GM21367 (cell line): Measurements from ENCODE around the gene PRR19.
"Not testable (repeated sequence)": the region's sequence is repeated elsewhere in the genome, so short reads cannot be mapped to it uniquely, and the experiment has no call there.

ENCODE experiments used
- ATAC-seq: cut with Tn5 transposase; IDR thresholded peaks from one replicate; pipeline ENCODE4 v1.9.1; 2021; ENCODE audit not compliant: unreplicated experiment

The PRR19 gene, protein sequence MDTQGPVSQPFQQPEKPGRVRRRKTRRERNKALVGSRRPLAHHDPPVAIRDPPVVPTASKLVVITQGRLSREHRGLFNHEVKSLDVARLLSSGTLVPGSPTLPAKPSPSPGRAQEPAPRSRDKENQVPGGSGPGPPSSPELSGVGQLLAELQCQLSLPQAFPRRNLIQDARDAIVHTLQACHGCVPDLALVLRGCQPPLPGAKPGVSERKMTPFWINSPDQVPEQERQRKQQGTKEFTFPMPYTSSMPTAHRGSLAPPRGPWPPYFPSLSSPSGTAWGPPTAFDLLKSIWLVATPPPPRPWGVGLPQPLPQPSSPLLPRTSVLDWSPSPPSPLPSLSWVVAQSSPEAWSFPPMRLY

GRCh38 chr19:42301646-42302203, at the start of gene PRR19:
Gene PRR19, plus strand, starts transcription at chr19:42302132. Its CDS starts 7,453 bp downstream, at chr19:42309585.
- ATAC-seq, result no peak

DNA sequence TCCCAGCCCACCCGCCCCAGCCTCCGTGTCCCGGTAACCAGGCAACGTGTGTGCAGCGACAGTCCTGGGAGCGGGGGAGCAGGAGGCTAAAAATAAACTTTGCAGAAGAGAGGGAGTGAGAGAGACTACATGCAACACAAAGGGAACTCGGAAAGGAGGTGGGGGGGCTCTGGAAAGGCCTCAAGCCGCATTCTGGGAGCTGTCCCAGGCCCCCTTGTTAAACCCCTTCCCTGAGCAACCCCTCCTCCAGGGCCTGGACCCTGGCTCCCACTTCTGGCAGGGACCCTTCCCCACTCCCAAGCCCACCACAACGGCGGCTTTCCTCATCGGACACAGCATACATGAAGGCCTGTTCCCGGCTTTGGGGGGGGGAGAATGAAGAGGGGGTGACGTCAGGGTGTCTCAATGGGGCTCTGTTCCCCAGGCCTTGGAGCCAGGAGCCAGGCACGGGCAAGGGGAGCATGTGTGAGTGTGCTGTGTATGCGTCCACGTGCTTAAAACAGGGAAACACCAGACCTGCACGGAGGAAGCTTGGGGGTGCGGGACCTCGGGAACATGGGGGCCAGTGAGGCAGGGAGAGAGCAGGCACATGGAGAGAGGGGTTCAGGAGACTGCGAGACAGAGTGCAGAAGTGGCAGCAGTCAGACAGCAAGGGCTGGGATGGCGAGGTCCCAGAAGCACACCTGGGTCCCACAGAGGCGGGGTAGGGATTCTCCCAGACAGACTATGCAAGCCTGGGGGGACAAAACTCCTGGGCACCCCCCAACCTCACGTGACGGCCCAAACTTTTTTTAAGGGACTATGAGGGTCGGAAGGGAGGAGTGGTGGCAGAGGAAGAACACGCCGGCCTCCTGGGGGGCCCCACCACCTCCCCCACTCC, 49.3 kb upstream of the PRR19 start:
- ATAC-seq, result no peak

DNA sequence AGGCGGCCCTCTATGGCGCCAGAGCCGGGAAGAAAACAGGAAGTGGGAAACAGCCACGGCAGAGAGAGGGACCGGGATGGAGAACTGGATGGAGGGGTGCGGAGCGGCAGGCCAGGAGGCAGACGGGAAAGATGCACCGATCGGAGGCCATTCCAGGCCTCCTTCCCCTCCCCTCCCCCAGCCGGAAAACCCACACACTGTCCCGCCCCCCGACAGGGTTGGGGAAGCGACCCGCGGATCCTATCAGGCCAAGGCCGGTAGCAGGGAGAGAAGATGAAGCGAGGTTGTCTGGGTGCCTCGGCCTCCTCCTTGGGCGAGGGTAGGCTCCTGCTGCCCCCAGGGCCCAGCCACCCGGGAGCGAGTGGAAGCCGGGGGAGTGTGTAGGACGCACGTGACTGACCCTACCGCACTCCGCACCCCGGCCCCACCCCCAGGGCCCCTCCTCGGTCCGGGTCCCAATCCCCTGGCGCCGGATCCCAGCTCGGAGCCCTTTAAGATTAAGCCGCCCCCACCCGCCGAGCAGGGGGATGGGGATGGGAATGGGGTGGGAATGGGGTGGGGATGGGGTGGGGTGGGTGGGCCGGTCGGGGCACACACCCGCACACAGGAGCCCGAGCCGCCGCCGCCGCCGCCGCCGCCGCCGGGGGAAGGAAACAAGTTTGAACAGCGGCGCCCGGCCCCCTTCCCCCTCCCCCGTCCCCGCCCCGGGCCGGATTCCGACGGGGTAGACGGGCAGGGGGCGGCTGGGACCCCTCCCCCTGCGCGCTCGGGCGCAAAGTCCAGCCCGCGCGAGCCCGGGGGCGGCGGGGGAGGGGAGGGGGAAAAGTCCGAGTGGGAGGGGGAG, 48.5 kb upstream of the PRR19 start:
- ATAC-seq, result no peak

DNA sequence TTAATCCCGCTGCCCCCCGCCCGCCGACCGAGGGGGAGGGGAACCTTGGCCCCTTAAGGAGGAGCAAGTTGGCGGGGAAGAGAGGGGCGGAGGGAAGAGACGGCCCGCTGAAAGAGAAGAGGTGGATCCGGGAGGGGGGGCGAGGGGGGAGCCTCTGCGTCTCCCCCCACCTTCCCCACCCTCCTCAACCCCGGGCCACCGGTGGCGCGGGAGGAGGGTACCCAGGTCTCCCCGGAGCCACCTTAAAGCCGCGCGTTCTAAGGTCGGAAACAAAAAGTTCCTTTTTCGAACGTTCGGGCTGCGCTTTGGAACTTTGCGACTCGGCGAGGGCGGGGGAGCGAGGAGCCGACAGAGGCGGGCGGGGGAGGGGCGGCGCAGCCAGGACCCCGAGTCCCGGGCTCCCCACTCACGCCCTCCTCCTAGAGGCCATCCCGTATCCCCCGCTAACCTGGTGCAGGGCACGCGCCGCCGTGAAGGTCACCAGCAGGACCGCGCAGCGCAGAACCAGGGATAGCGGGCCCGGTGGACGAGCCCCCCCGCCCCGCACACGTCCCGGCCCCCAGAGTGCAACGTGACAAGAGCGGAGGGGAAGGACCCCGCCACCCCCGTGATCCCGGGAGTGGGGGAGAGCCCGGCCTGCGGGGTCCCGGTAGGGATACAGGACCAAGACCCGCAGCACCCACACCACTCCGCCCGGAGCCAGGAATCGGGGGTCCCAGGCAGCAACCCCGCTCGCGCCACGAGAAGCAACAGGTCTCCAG, 47.7 kb upstream of the PRR19 start:
- ATAC-seq, result no peak

GRCh38 chr19:42254850-42255765, 46.8 kb upstream of the PRR19 start, which contains the start of gene ERF:
Gene ERF, minus strand, starts transcription at chr19:42255128. Its CDS starts 129 bp downstream, at chr19:42254999.
- peak; percentile 45 for ATAC-seq

DNA sequence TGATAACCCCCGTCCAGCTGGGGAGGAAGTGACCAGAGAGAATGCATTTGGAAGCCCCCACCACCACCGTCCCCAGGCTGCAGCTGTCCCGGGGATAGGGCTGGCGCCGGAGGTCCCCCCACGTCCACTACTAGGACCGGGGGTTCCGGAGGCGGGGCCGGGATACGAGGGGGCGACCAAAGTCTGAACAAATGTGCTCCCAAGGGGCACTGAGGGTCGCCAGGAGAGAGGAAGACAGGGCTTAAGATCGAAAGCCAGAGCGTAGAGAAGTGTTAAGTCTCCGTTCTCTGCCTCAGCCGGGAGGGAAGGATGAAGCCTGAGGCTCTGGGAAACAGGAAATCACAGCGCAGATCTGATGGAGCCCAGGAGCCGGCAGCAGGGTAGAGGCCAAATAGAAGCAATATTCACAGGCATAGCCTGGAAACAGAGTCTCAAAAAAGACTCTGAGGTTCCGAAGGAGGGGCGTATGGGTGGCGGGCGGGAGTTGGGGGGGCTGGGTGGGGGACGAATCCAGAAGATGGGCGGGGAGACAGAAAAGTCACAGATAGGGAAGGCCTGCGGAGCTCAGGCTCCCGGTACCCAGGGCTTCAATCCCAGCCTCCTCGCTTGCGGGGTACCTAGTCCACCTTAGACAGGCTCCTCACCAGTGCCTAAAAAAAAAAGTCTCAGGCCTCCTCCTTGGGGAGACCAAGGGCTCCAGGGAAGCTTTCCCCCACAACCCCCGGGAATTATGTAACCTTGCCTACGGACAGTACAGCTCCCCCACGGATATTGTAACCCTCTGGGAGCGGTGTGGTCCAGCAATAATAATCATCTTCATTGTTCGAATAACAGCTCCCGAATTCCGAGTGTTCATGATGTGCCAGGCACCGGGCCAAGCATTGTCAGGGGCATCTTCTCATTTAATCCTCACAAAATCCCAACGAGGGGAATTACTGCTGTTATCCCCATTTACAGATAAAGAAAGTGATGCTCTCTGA, 45.9 kb upstream of the PRR19 start:
- no peak for ATAC-seq

- not testable (repeated sequence) for ATAC-seq
Observed at GRCh38 chr19:42257842-42258241, 44.1 kb upstream of the PRR19 start.

GRCh38 chr19:42261763-42262162, 40.2 kb upstream of the PRR19 start:
- no peak for ATAC-seq

GRCh38 chr19:42266105-42266504, 35.8 kb upstream of the PRR19 start:
- ATAC-seq, result not testable (repeated sequence)

DNA sequence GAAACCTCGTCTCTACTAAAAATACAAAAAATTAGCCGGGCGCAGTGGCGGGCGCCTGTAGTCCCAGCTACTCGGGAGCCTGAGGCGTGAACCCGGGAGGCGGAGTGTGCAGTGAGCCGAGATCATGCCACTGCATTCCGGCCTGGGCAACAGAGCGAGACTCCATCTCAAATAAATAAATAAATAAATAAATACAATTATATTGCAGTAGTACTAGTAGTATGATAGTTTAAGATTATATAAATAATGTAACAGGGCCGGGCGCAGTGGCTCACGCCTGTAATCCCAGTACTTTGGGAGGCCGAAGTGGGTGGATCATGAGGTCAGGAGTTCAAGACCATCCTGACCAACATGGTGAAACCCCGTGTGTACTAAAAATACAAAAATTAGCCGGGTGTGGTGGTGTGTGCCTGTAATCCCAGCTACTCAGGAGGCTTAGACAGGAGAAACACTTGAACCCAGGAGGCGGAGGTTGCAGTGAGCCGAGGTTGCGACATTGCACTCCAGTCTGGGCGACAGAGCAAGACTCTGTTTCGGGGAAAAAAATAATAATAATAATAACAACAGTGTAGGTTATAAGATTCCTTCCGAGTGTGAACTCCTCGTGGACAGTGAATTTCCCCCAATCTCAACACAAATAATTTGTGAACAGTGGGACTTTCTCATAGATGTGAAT, 34.9 kb upstream of the PRR19 start:
- ATAC-seq, result not testable (repeated sequence)

DNA sequence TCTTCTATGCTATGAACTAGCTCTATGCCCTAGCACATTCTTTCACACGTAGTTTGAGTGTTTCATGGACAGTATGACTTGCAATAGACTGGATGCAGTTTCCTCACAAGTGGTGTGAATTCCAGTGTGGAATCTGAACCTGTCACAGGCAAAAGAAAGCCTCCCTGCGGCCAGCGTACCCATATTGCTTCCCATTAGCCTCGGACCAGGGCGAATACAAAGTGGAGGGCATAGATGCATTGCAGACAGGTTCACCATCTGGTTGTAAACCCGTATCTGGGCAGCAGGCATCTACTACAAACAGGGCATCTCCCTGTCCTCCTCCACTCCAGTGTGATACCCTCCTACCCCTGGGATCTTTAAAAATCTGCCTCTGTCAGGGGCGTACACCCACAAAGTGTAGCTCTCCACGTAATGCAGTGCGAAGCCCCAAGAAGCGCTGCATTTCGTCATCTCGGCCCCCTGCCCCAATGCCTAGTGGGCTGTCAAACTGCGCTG, 34.2 kb upstream of the PRR19 start:
- no peak for ATAC-seq

DNA sequence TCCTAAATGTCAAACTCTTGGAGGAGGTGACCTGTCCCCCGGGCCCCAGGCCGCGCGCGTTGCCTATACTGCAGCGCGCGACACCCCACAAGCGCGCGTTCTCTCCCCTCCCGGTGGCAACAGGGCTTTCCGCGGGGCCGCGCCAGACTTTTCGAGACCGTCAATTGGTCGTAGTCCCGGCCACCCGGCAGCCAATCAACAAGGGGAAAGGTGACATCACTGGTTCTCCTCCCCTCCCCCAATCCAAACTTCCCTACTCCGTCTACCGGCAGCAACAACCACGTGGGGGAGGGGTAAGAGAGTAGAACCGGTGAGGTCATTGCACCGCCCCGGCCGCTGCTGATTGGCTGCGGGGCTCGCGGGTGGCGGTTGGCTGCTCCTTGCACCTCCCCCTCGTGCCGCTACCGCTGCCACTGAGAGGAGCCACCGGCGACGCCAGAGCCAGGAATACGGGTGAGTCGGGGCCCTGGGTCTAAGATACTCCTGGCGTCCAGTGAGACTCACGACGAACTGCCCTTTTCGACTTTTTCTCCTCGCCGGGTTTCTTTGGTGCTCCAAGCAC, 33.7 kb upstream of the PRR19 start:
- ATAC-seq, result peak; percentile 46

GRCh38 chr19:42268704-42269477, 33.0 kb upstream of the PRR19 start, which contains the start of gene CIC:
Gene CIC, plus strand, starts transcription at chr19:42269252. Its CDS starts 2,532 bp downstream, at chr19:42271784.
- ATAC-seq, result peak; percentile 69

DNA sequence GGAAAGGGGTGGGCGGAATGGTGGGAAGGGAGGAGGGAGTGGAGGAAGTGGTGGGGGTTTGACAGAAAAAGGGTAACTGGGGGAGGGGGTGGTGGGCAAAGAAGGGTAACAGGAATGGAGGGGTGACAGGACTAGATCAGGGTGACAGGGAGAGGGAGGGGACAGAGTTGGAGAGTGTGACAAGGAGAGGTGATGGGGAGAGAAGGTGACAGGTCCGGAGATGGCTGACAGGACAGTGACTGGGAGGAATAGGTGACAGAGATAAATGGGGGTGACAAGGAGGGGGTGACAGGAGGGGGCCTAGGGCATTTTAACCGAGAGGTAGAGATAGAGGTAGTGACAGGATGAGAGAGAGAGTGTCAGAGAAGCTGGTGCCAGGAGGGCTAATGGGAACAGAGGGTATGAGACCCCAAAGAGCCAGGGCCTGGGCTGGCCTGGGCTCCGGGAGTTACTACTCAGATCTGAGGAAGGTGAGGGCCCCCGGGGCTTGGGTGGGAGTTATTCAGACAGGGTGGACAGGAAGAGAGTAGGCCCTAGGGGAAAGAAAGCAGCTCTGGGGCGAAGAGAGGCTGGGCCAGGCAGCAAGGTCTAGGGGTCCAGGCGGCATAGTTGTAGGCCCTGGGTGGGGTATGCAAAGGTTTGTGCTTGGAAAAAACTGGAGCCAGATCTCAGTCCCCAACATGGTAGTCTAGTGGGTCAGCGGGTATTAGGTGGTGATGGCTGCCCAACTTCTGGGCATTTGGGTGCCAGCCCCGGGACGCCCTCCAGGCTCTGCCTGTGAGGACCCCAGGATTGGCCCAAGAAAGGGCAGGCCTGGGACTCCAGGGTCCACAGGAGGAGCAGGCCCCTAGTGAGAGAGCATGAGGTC, 32.2 kb upstream of the PRR19 start:
- no peak for ATAC-seq
